HUDEP-2 (cell line): Measurements from ENCODE around the gene TFF2.

ENCODE experiments used
- DNase-seq, 76 experiments: peaks; one replicate each; lab custom pipeline; 2025; ENCODE audit not compliant: unreplicated experiment in 76 of 76; lab: John Stamatoyannopoulos, UW

TFF2 gene

DNA sequence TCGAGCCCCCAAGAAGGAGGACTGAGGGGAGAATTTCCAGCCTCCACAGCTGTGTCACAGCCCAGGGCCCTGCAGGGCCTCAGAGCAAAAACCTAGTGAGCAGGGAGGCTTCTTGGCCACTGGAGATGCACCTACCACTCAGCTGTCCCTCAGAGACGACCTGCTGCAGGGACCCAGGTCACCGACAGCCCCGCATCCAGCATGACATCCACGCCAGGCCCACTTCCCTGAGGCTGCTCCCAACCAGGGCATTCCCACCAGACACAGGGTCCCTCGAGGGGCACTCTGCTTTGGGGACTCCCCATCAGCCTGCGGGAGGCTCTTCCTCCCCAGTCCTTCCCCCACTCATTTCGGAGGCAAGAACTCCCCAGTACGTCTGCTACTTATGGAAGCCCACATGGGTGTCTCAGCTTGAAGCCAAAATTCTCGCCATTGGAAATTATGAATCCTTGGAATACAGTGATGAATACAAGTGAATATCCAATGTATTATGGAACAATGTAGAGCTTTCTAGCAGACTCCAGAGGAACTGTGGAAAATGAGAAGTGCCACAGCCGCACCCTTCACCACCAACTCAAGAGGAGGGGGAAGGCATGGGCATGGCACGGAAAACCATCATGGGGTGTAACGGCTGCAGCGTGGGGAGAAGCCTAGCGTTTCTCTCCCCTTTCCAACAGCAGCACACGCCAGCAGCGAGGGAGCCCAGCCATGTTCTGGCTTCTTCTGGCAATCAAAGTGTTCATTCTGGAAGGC, 42.5 kb downstream of the TFF2 start:
- DNase-seq: no peak

DNA sequence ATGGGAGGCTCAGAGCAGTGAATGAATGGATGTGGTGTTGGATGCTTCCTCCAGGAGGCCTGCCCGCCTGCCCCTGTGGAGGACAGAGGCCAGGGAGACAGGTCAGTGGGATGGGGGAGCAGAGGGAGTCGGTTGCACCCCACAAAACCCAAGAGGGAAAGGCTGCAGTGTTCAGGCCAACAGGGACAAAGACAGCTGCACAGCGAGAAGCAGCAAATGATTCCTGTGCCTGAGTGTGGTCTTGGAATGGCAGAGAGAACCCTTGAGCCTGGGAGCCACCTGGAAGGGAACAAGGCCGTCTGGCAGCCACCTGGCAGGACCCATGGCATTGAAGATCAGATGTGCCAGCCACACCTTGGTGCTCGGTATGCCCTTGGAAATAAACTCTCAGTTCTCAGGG, 43.7 kb downstream of the TFF2 start:
- DNase-seq: no peak

DNA sequence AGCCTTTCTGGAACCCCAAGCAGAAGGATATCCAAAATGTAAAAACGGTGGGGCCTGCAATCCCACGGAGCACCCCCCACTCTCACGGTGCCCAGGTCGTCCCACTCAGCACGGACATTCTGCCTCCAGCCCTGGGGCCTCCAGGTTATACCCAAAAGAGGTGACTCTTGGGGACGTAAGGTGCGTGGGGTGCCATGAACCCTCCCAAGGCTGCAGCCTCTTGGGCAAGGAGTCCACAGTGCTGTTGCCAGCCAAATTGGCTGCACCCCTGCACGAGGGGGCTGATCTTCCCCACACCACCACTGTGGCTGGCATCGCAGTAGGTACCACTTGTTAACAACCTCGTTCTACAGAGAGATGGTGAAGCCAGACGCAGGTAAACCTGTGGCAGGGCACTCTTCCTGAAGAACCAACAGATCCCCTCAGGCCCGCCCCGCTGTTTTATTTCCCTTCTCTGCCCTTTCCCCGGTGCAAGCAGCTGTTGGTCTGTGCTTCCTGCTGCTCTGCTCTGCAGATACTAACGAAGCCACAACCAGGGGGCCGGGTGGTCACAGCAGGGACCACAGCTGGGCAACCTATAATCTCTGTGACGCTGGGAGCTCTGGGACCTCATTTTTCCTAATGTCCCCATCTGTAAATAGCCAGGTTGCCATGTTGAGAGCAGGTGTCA, 44.3 kb downstream of the TFF2 start:
- DNase-seq: no peak

DNA sequence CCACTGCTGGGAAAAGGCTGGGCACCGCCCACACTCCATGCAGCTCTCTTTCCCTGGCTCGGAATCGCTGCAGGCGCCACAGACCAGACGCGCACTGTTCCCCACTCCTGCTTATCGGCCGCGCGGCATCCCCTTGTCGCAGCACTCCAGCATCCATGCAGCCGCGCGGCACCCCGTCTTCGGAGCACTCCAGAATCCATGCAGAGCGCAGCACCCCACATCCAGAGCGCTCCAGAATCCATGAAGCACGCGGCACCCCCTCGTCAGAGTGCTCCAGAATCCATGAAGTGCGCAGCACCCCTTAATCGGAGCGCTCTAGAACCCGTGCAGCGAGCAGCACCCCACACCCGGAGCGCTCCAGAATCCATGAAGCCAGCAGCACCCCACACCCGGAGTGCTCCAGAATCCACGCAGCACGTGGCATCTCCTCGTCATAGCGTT, 45.1 kb downstream of the TFF2 start:
- no peak for DNase-seq

DNA sequence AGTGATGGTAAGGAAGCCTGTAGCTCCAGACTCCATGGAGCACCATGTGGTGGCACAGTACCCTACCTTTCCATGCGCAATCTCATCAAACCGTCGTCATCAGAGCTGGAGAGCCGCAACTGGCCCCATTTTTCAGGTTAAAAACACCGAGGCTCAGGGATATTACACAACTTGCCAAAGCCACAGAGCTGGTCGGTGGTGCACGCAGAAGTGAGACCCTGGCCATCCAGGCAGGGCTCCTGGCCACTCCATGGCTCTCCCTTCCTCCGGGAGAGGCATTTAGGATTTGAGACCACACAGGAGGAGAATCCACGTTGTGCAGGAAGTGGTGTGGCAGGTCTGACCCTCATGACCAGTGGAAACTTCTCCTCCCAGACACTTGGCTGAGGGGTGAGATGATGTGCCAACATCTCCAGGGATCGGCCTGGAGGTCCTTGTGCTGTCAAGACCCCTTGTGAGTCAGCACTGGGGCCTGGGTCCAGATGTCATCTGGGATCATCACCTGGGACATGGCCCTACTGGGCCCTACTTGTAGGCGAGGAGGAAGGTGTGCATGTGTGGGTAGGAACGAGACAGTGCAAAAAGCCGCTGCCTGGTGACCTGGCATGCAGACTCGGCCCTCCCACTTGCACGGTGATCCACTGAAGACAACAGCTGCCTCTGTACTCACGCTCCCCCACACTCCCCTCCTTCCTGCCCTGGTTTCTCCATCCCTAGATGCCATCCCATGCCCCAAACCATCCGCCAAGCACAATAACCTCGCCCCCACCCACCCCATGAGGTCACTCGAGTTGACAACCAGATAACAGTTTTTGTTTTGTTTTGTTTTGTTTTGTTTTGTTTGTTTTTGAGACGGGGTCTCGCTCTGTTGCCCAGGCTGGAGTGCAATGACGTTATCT, 46.0 kb downstream of the TFF2 start:
- DNase-seq: no peak

DNA sequence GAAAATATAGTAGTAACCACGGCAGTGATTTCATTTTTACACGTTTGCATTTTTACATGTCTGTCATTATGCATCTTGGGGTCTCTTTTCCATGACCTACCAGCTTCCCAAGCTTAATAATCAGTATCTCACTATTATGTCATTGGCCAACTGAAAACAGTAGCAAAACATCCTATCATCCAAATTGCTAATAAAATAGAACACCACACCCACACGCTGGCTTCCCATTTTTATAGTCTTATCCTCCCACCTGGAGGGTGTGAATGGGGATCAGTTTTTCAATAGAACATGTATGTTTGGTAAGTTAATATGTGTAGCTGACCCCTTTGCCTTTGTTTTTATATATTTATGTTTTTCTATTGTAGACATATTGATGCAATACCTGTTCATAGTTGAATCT, 47.4 kb downstream of the TFF2 start:
- DNase-seq: no peak

DNA sequence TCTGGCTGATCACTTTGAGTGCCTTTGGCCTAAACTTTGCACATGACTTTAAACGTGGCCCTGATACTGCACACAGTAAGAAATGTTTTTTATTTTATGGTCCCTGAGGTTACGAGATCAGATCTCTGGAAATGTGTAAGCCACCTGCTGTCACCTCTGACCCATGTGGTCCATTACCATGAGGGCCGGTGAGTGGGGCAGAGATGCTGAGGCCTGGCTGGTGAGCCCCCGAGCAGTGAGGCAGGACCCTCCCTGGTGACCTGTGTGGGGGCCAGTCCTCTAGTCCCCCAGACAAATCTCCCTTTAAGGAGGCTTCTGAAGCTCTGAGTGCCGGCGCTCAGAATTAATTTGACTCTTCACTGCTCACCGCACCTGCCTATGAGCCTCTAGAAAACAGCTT, 48.0 kb downstream of the TFF2 start:
- no peak for DNase-seq

DNA sequence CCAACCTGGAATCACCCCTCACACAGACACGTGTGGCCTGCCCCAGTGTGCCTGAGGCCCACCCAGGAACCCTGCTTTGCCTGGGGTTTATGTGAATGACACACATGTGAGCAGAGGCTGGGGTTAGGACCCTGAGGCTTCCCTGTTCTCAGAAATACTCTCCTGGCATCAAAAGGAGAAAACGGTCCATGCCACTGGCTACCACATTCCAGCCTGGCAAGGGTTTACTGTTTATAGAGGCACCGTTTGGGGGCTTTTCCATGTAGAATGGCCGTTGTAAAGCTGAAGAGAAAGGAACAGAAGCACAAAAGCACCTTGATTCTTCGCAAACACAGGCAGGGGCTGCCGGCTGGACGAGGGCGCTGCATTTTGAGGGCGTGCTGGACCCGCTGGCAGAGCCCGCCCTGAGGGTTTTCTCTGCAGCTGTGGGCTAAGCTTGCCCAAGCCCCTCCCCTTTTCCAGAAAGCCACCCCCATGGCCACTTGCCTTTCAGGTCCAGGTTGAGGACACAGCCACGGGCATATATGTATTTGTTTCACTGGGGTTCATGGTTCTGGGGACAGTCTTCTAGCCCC, 48.6 kb downstream of the TFF2 start:
- no peak for DNase-seq

DNA sequence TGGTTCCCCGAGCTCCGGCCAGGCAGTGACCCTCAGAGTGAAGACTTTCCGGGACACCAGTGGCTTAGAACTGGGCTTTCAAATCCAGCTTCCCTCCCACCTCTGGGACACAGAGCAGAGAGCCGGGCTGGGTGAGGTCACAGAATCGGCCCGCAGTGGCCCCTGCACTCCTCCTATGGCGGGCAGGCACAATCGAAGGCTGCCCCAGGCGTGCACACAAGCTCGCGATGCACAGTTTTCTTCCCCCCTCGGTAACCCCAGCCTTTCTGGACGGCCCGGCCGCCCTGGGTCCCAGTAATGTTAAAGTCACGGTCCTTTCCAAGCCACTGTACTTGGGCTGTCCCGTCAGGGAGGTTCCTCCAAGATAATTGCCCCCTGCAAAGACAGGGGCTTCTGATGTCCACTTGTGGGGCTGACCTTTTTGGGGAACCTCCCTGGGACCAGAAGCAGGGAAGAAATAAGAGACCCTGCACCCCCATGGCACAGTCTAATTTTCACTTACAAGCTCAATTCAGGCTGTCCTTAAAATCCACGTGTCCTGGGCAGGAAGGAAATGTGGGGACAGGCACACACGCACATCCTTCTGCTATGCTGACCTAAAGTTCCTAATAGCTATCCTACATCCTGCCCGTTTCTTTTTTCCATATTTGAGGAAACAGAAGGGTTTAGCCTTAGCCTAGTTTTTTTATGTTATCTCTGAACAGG, 49.3 kb downstream of the TFF2 start:
- no peak for DNase-seq

DNA sequence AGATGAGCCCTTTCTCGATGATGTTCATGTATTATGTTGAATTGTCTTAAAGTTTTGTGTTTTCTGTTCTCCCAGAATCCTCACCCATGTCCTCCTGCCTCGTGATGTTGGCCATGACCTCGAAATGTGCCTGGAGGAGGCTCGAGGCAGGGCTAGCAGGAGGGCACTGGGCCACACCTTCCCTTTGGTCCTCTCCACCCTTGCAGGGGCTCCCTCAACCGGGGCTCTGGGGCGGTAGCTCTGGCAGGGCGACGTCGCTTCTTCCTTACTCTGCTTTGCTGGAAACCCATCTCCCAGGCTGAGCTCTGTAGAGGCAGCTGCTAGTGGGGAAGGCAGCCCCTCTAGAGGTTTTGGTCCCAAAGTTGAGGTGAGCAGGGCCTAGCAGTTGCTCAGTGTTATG, 49.8 kb downstream of the TFF2 start:
- no peak for DNase-seq

DNA sequence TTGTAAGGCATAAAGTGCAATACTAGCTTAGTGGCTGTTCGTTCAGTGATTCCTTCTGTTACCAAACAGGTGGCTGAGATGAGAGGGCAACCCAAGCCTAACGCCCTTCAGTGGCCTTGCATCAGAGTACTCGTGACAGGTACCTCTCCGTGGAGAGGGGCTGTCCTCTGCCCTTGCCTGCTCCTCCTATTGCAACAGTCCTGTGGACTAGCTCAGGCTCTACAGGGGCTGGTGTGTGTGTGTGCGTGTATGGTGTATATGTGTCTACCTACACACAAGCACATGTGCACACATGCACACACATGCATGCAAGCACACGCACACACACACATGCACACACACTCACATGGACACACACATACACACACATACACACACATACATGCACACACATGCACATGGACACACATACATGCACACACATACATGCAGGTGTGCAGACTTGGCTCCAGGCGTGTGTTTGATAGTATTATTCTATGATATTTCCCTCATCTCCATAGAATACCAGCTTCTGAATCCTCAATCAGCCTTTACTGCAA, 50.7 kb downstream of the TFF2 start:
- DNase-seq: no peak

DNA sequence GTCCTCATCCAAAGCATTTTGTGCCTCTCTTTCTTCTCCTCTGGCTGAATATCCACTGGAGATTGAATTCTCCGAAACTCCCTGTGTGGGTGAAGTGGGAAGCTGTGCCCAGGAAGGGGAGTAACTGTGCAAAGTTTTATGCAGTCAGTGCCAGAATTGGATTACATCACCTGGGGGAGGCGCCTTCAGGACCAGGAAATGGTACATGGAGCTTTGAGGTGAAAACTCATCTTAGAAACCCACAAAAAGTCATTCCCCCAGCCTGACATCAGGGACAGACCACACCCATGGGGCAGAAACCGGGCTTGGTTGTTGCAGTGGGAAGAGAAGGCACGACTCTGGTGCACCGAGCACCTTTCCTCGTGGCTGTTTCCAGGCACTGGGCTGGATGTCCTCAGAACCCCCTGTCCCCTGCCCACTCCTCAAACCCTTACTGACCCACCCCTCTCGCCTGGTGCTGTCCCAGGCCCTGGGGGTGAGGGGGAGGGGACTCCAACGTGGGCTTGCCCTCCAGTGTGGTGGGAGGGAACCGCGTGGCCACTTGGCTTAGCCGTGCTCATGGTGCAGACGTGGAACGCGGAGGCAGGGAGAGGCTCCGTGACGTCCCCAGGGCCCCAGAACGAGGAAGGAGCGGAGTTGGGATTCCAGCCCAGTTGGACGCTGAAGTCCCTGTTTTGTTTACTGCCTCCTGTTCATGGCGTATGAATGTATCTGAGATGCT, 51.3 kb downstream of the TFF2 start:
- DNase-seq: no peak

DNA sequence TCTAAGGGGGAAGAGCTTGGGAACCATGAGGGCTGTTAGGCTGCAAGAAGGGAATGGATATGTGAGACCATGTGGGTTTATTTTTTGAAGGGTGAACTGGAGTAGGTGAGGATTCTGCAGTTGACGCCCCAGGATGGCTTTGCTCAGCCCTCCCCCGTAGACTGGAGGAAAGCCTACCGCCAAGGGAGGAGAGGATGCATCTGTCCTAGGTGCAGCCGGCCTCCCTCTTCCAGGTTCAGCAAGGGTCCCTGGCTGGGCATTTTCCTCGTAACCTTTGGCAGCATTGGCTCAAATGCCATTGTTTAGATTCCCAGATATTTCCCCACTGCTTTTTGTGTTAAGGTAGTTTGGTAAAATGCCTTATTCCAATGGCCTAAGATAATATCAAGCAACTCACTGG, 52.1 kb downstream of the TFF2 start:
- DNase-seq: no peak

DNA sequence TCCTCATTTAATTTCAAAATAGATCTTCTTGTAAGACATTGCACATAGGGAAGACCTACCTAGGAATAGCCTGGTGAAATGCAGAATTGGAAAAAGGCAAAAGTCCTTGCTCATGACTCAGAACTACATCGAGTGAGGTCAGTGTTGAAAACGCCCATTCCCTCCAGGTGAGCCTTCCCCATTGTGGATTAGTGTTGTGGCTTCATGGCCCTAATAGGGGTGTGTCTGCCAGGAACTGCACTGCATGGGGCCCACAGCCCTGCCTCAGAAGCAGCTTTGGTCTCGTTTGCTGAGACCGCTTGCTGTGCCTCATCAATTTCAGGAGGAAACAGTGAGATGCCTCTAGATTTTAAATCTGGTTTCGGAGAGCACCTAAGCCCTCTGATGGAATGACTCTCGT, 52.6 kb downstream of the TFF2 start:
- no peak for DNase-seq

DNA sequence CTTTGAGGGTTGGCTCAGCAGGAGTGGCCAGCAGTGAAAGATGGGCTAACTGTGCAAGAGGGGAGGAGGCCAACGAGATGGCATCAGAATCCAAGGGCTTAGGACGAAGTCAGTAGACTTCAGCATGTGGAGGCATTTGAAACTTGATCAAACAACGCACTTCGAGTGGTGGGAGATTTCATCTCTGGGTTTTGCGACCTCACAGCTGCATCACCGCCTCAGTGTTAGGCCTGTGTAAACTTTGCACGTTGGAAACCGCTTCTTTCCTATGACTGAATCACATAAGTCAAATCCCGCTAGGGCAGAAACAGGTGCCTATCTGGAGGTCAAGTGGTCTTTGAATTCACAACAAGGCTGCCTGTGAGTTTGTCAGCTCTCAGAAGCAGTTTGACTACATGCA, 53.4 kb downstream of the TFF2 start:
- DNase-seq: no peak

DNA sequence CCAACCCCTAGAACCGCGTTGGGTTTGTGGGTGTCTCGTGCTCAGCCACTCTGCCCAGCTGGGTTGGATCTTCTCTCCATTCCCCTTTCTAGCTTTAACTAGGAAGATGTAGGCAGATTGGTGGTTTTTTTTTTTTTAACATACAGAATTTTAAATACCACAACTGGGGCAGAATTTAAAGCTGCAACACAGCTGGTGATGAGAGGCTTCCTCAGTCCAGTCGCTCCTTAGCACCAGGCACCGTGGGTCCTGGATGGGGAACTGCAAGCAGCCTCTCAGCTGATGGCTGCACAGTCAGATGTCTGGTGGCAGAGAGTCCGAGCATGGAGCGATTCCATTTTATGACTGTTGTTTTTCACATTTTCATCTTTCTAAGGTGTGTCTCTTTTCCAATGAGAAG, 54.3 kb downstream of the TFF2 start:
- no peak for DNase-seq
